Subcutaneous adipose tissue (tissue), 4 donors: ENCODE results near the gene CASK. TPM values are rescaled to one million over a fixed set of nuclear protein-coding genes. Genes with fewer than 3 reads are reported as not detected.

ENCODE experiments used
- total RNA-seq, 4 donors: library from RNA; depleted of rRNA; stranded (reverse); fragments of >200 nt; gene quantifications; one replicate each; pipeline ENCODE4 v1.1.0, GENCODE V29; 2016
- TF ChIP-seq, protein P1 (sequence below): fragments of 450-650 bp; IDR thresholded peaks from one replicate; pipeline ENCODE4 v1.5.1; 2016; ENCODE audit warnings: low read depth, mild to moderate bottlenecking, control low read depth, antibody characterized with exemption, moderate library complexity

CASK gene
- total RNA-seq, 4 donors from 2014 or later, result 27.4 to 48.1 (median 32.5) TPM

DNA sequence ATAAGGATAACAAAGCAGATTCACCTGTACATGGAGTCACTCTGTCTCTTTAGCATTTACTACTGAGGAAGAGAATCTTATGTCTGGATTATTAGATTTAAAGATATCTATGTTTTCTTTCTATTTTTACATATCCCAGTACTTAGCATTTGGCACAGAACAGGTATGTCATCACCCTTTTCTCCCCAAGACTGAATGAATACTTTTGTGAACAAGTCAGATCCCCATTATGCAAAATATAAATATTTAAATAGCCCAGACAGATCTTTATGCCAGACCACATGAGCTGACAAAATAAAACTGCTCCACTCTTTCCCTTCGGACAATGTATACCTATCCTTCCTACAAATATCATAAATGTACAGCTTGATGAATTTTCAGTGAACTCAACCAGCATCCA, 94.5 kb downstream of the CASK start:
- TF ChIP-seq, protein P1, sequence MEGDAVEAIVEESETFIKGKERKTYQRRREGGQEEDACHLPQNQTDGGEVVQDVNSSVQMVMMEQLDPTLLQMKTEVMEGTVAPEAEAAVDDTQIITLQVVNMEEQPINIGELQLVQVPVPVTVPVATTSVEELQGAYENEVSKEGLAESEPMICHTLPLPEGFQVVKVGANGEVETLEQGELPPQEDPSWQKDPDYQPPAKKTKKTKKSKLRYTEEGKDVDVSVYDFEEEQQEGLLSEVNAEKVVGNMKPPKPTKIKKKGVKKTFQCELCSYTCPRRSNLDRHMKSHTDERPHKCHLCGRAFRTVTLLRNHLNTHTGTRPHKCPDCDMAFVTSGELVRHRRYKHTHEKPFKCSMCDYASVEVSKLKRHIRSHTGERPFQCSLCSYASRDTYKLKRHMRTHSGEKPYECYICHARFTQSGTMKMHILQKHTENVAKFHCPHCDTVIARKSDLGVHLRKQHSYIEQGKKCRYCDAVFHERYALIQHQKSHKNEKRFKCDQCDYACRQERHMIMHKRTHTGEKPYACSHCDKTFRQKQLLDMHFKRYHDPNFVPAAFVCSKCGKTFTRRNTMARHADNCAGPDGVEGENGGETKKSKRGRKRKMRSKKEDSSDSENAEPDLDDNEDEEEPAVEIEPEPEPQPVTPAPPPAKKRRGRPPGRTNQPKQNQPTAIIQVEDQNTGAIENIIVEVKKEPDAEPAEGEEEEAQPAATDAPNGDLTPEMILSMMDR, result no peak

GRCh38 chrX:41827886-41828285, 95.5 kb downstream of the CASK start:
- TF ChIP-seq, protein P1, result no peak

DNA sequence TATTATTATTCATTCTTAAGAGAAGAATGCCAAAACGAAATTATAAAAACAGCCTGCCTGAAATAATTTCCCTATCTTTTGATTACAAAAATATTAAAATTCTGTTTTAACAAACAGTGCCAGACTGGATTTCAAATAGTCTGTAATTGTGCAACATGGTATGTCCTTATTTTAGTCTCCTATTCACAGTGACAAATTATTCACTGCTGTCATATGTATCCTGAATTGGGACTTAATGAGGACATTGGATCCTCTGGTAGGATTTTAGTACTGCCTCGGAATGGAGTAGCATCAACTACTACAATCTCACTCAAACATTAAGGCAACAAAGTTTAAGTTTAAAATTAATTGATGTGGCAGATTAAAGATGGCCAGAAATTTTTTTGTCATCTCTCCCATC, 97.6 kb downstream of the CASK start:
- TF ChIP-seq, protein P1, result no peak

DNA sequence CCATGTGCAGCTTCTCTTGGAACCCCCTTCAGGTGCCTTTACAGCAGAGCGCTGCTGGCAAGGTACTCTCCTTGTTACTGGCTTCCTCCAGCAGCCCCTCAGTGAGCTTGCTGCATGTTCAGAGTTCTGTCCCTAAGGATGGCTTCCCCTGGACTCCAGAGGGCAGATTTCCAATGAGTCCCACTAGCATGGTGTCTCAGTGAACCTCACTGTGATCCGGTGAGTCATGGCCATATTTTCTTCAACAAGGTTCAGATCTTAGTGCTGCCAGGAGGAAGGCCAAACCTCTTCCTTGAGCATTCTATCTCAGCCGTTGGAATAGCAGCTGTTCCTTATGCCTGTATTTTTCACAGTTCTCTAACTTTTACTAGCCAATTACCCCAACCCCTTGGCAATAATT, 98.8 kb downstream of the CASK start:
- TF ChIP-seq, protein P1, result no peak

- TF ChIP-seq, protein P1, result no peak
Measured at GRCh38 chrX:41823402-41823801, 100.0 kb downstream of the CASK start.

- TF ChIP-seq, protein P1, result no peak
Measured at GRCh38 chrX:41822892-41823291, 100.5 kb downstream of the CASK start.

- TF ChIP-seq, protein P1, result no peak
Measured at GRCh38 chrX:41808047-41808446, 115.3 kb downstream of the CASK start.

- TF ChIP-seq, protein P1, result no peak
Measured at GRCh38 chrX:41802958-41803357, 120.4 kb downstream of the CASK start.
